ENCODE results near the gene MRPS9. TPM values are rescaled to one million over a fixed set of nuclear protein-coding genes. Genes with fewer than 3 reads are reported as not detected.

The MRPS9 gene
- total RNA-seq, 1 donor = 17.7 TPM

GRCh38 chr2:105052773-105053172, 14.9 kb downstream of the MRPS9 start:
- Histone ChIP-seq H3K79me2 (ENCODE audit: insufficient read depth, low read length) (peaks cover 7% of the 10 kb centered on the region), H3K9me3 (ENCODE audit: low read depth, low read length) (no peaks in the 10 kb centered on the region), H3K27ac (ENCODE audit: low read depth, low read length) (no peak overlapping the region), H3K4me2 (ENCODE audit: insufficient read depth, low read length) (no peak overlapping the region), H3K27me3 (ENCODE audit: insufficient read depth, low read length) (no peaks in the 10 kb centered on the region), H2AFZ (ENCODE audit: low read length) (no peak overlapping the region), H4K20me1 (ENCODE audit: insufficient read depth, low read length) (peaks cover 2% of the 10 kb centered on the region), H3K4me3 (ENCODE audit: insufficient read depth, low read length) (no peak overlapping the region), H3K36me3 (ENCODE audit: insufficient read depth, low read length) (peaks cover 5% of the 10 kb centered on the region), H3K4me1 (ENCODE audit: insufficient read depth, low read length) (no peaks in the 10 kb centered on the region)
- TF ChIP-seq, protein P1, sequence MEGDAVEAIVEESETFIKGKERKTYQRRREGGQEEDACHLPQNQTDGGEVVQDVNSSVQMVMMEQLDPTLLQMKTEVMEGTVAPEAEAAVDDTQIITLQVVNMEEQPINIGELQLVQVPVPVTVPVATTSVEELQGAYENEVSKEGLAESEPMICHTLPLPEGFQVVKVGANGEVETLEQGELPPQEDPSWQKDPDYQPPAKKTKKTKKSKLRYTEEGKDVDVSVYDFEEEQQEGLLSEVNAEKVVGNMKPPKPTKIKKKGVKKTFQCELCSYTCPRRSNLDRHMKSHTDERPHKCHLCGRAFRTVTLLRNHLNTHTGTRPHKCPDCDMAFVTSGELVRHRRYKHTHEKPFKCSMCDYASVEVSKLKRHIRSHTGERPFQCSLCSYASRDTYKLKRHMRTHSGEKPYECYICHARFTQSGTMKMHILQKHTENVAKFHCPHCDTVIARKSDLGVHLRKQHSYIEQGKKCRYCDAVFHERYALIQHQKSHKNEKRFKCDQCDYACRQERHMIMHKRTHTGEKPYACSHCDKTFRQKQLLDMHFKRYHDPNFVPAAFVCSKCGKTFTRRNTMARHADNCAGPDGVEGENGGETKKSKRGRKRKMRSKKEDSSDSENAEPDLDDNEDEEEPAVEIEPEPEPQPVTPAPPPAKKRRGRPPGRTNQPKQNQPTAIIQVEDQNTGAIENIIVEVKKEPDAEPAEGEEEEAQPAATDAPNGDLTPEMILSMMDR (IDR thresholded peaks at IDR 0.05; ENCODE audit: extremely low read depth, low read depth, low read length) = no peak
- DNase-seq (ENCODE audit: insufficient read length, low spot score, missing footprints) = no peak

- Histone ChIP-seq H3K79me2 (ENCODE audit: insufficient read depth, low read length) (peaks cover 7% of the 10 kb centered on the region), H4K20me1 (ENCODE audit: insufficient read depth, low read length) (peaks cover 5% of the 10 kb centered on the region), H3K4me1 (ENCODE audit: insufficient read depth, low read length) (no peaks in the 10 kb centered on the region), H3K4me2 (ENCODE audit: insufficient read depth, low read length) (no peak overlapping the region), H2AFZ (ENCODE audit: low read length) (no peak overlapping the region), H3K4me3 (ENCODE audit: insufficient read depth, low read length) (no peak overlapping the region), H3K27ac (ENCODE audit: low read depth, low read length) (no peak overlapping the region), H3K9me3 (ENCODE audit: low read depth, low read length) (no peaks in the 10 kb centered on the region), H3K36me3 (ENCODE audit: insufficient read depth, low read length) (peaks cover 1% of the 10 kb centered on the region), H3K27me3 (ENCODE audit: insufficient read depth, low read length) (no peaks in the 10 kb centered on the region)
- TF ChIP-seq, protein P1 (IDR thresholded peaks at IDR 0.05; ENCODE audit: extremely low read depth, low read depth, low read length) = no peak
- DNase-seq (ENCODE audit: insufficient read length, low spot score, missing footprints) = no peak
Observed at GRCh38 chr2:105055613-105056012, 17.7 kb downstream of the MRPS9 start.

DNA sequence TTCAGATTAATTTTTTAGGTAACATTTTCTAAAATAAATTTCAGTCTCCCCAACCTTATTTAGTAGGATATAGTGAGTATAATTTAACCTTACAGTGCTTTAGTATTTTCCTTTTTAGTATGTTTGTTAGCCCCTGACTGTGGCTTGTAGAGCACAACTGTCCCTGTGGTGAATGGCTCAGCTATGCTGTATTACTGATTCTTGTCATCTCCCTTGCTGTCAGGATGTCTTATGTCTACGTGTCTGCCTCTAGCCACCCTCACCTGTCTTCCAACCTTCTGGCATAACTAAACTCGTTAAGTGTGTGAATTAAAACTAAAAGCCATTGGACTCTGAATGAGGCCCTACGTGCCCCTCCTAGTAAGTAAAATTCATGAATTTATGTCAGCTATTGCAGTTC, 18.4 kb downstream of the MRPS9 start:
- Histone ChIP-seq H2AFZ (ENCODE audit: low read length) (no peak overlapping the region), H3K9me3 (ENCODE audit: low read depth, low read length) (no peaks in the 10 kb centered on the region), H3K36me3 (ENCODE audit: insufficient read depth, low read length) (no peaks in the 10 kb centered on the region), H3K4me1 (ENCODE audit: insufficient read depth, low read length) (no peaks in the 10 kb centered on the region), H3K4me2 (ENCODE audit: insufficient read depth, low read length) (no peak overlapping the region), H3K27ac (ENCODE audit: low read depth, low read length) (no peak overlapping the region), H3K4me3 (ENCODE audit: insufficient read depth, low read length) (no peak overlapping the region), H3K27me3 (ENCODE audit: insufficient read depth, low read length) (no peaks in the 10 kb centered on the region), H4K20me1 (ENCODE audit: insufficient read depth, low read length) (peaks cover 7% of the 10 kb centered on the region), H3K79me2 (ENCODE audit: insufficient read depth, low read length) (peaks cover 7% of the 10 kb centered on the region)
- TF ChIP-seq, protein P1 (IDR thresholded peaks at IDR 0.05; ENCODE audit: extremely low read depth, low read depth, low read length) = no peak
- DNase-seq (ENCODE audit: insufficient read length, low spot score, missing footprints) = no peak

DNA sequence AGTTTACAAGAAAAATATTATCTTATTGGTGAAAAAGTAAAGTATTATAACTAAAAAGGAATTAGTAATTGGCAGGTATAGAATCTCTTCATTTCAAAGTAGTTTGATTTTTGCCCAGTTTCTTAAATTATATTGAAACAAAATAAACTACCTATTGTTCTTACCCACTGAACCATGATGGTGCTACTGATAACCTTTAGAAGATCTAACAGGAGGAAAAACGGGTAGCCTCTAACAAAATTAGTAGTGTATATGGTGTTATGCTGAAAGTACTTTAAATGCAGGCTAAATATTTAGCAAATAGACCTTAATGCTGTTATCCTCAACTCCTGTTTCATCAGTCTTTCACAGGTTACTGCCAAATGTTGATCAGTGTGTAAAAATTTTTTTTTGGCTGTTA, 19.1 kb downstream of the MRPS9 start:
- Histone ChIP-seq H3K4me2 (ENCODE audit: insufficient read depth, low read length) (no peak overlapping the region), H3K27ac (ENCODE audit: low read depth, low read length) (no peak overlapping the region), H2AFZ (ENCODE audit: low read length) (no peak overlapping the region), H3K9me3 (ENCODE audit: low read depth, low read length) (no peaks in the 10 kb centered on the region), H3K36me3 (ENCODE audit: insufficient read depth, low read length) (no peaks in the 10 kb centered on the region), H3K27me3 (ENCODE audit: insufficient read depth, low read length) (no peaks in the 10 kb centered on the region), H3K4me1 (ENCODE audit: insufficient read depth, low read length) (no peaks in the 10 kb centered on the region), H3K4me3 (ENCODE audit: insufficient read depth, low read length) (no peak overlapping the region), H4K20me1 (ENCODE audit: insufficient read depth, low read length) (peaks cover 8% of the 10 kb centered on the region), H3K79me2 (ENCODE audit: insufficient read depth, low read length) (peaks cover 4% of the 10 kb centered on the region)
- TF ChIP-seq, protein P1 (IDR thresholded peaks at IDR 0.05; ENCODE audit: extremely low read depth, low read depth, low read length) = no peak
- no peak for DNase-seq (ENCODE audit: insufficient read length, low spot score, missing footprints)

All from osteoblast (primary cell).